GM21423 (cell line): ENCODE data around the gene TBC1D28.
"Not testable (repeated sequence)": the region's sequence is repeated elsewhere in the genome, so short reads cannot be mapped to it uniquely, and the experiment has no call there.

Source experiments
- ATAC-seq: cut with Tn5 transposase; IDR thresholded peaks from one replicate; pipeline ENCODE4 v1.9.1; 2021; ENCODE audit warnings: mild to moderate bottlenecking, moderate library complexity; ENCODE audit not compliant: unreplicated experiment

TBC1D28 gene

GRCh38 chr17:18617613-18618012 is 26.6 kb downstream of the TBC1D28 start:
- ATAC-seq: not testable (repeated sequence)

- ATAC-seq: not testable (repeated sequence)
These were observed 31.2 kb downstream of the TBC1D28 start for GRCh38 chr17:18613016-18613415.

GRCh38 chr17:18593138-18593537 is 51.1 kb downstream of the TBC1D28 start:
- not testable (repeated sequence) for ATAC-seq
